PFSK-1 (cell line): ENCODE measurements around the gene TICRR.

Experiments
- POLR2AphosphoS5 ChIP-seq: IDR thresholded peaks from 2 replicates; pipeline ENCODE4 v1.6.1; 2012; ENCODE audit warnings: low read depth, mild to moderate bottlenecking, control low read depth, low read length, moderate library complexity
- REST ChIP-seq, 2 experiments: IDR thresholded peaks; 2 replicates each; pipeline versions ENCODE4 v1.6.1 to v1.8.0; 2011 to 2012; ENCODE audit warnings: low read depth in 2 of 2, low read length in 2 of 2, control low read depth in 1 of 2, inconsistent platforms in 1 of 2, mild to moderate bottlenecking in 1 of 2, moderate library complexity in 1 of 2; ENCODE audit not compliant: insufficient read depth in 1 of 2
- TAF1 ChIP-seq: IDR thresholded peaks from 2 replicates; pipeline ENCODE4 v1.6.1; 2012; ENCODE audit warnings: low read length, control low read depth, borderline replicate concordance; ENCODE audit not compliant: insufficient read depth

- TF ChIP-seq TAF1 = no peak
- no peak for TF ChIP-seq REST (IDR thresholded peaks at IDR 0.05; ENCODE audit: insufficient read depth in 1 of 2, low read depth in 2 of 2, low read length in 2 of 2)
- no peak for TF ChIP-seq POLR2AphosphoS5
Measured at GRCh38 chr15:89627256-89627970, 52.1 kb downstream of the TICRR start.
